Panc1 (cell line): Measurements from ENCODE around the gene F13B. TPM values are rescaled to one million over a fixed set of nuclear protein-coding genes. Genes with fewer than 3 reads are reported as not detected.

ENCODE experiments used
- ATAC-seq: fragments of 200-7000 bp; cut with Tn5 transposase; 2 replicates; pipeline ENCODE4 v1.9.1; 2020; ENCODE audit warnings: mild to moderate bottlenecking, moderate library complexity
- BruUV-seq: library from RNA; stranded (reverse); fragments of 400-500 nt; replicated peaks from 2 replicates; lab custom pipeline; 2021; lab: Mats Ljungman, UMichigan
- CTCF ChIA-PET: fragments of 300-600 bp; sonication (Branson Sonifier 250); formaldehyde crosslinking; loops from one replicate; lab custom pipeline; 2022; ENCODE audit warnings: antibody characterized with exemption; lab: Charles Lee
- POLR2A ChIA-PET: fragments of 300-600 bp; sonication (Branson Sonifier 250); formaldehyde crosslinking; loops from one replicate; lab custom pipeline; 2022; ENCODE audit warnings: antibody characterized with exemption; lab: Charles Lee
- DNase-seq: peaks from one replicate; pipeline ENCODE4 v3.0.0-alpha.2; 2010; ENCODE audit warnings: low read depth, low spot score
- H3K27ac ChIP-seq: 2 replicates; pipeline ENCODE4 v1.5.1; 2011; ENCODE audit warnings: mild to moderate bottlenecking, low read length, inconsistent platforms
- H3K27me3 ChIP-seq: fragments of 200-500 bp; sonication (Bioruptor generic); 2 replicates; pipeline ENCODE4 v1.6.0; 2014; ENCODE audit warnings: low read length, inconsistent platforms; ENCODE audit not compliant: control insufficient read depth, insufficient read depth
- H3K36me3 ChIP-seq: fragments of 200-500 bp; sonication (Bioruptor generic); 2 replicates; pipeline ENCODE4 v1.5.1; 2014; ENCODE audit warnings: inconsistent platforms, mild to moderate bottlenecking, low read length, moderate library complexity; ENCODE audit not compliant: control insufficient read depth, insufficient read depth
- H3K4me1 ChIP-seq: 2 replicates; pipeline ENCODE4 v1.5.1; 2011; ENCODE audit warnings: inconsistent platforms, mild to moderate bottlenecking, low read length, moderate library complexity; ENCODE audit not compliant: control insufficient read depth, insufficient read depth
- H3K4me3 ChIP-seq, 2 experiments: 2 replicates each; pipeline ENCODE4 v1.5.1; 2011 to 2012; ENCODE audit warnings: low read depth in 2 of 2, low read length in 2 of 2, mild to moderate bottlenecking in 2 of 2, inconsistent platforms in 1 of 2, moderate library complexity in 1 of 2
- H3K9me3 ChIP-seq: fragments of 200-500 bp; sonication (Bioruptor generic); 2 replicates; pipeline ENCODE4 v1.5.1; 2014; ENCODE audit warnings: low read depth, mild to moderate bottlenecking, inconsistent platforms, low read length, moderate library complexity; ENCODE audit not compliant: control insufficient read depth, insufficient read depth
- POLR2AphosphoS5 ChIP-seq: IDR thresholded peaks from 2 replicates; pipeline ENCODE4 v1.6.1; 2012; ENCODE audit warnings: mild to moderate bottlenecking, low read depth, low read length, moderate library complexity
- SIN3A ChIP-seq: IDR thresholded peaks from 2 replicates; pipeline ENCODE4 v1.6.1; 2012; ENCODE audit warnings: low read depth, mild to moderate bottlenecking, low read length, moderate library complexity, borderline replicate concordance; ENCODE audit not compliant: insufficient read depth
- TCF7L2 ChIP-seq: IDR thresholded peaks from 2 replicates; pipeline ENCODE4 v1.6.1; 2011; ENCODE audit warnings: mild to moderate bottlenecking, low read depth, low read length, inconsistent platforms
- in situ Hi-C: cut with HindIII; loops from 2 replicates; pipeline ENCODE4 v1.10.0; 2016; ENCODE audit warnings: low sequenced_read_pairs, low pct_unique_long_range_greater_than_20kb
- intact Hi-C: fragments of 100-400 bp; cut with micrococcal nuclease; formaldehyde crosslinking; loops from one replicate; pipeline ENCODE4 v1.10.0; 2022; ENCODE audit not compliant: unreplicated experiment
- total RNA-seq: library from RNA; stranded (reverse); gene quantifications from one replicate; pipeline ENCODE4 v1.2.1, GENCODE V29; 2021; ENCODE audit not compliant: unreplicated experiment
- TF ChIP-seq, protein P1 (sequence below), 2 experiments: IDR thresholded peaks; 2 replicates each; pipeline ENCODE4 v1.6.1; 2011 to 2012; ENCODE audit warnings: low read depth in 2 of 2, control low read depth in 1 of 2, low read length in 1 of 2, mild to moderate bottlenecking in 1 of 2, moderate library complexity in 1 of 2; ENCODE audit not compliant: insufficient read depth in 1 of 2
- TF ChIP-seq, protein P2 (sequence below): fragments of 450-650 bp; IDR thresholded peaks from 2 replicates; pipeline ENCODE4 v1.5.1; 2017; ENCODE audit warnings: mild to moderate bottlenecking

Gene F13B
- total RNA-seq, 1 experiment from 2014 or later = not detected

DNA sequence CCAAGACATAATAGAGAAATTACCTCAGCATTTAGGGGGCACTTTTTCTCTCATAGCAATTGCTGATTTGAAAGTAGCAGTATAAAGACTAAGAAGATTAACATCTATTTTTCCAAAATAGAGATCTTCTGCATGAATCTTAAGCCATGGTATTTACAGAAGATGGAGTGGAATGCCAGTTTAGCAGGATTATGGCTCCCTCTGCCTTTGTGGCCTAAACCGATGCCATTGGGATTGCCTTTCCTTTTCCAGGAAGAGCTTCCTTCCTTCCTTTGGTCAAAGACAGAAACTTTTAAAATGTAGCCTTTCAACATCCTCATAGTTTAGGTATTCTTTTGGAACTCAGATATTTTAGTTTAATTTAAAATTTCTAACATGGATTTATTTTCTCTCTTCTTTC is 50.3 kb downstream of the F13B start:
- ChIA-PET CTCF (no interaction called here), POLR2A (no interaction called here)
- no peaks in the 10 kb centered on the region for H3K4me1 ChIP-seq
- BruUV-seq = no TSS peak
- TF ChIP-seq SIN3A (no peak), POLR2AphosphoS5 (no peak)
- no peaks in the 10 kb centered on the region for H3K36me3 ChIP-seq
- no peak overlapping the region for H3K4me3 ChIP-seq
- ATAC-seq (no peak), DNase-seq (no peak)
- H3K27ac ChIP-seq = no peak overlapping the region
- no peaks in the 10 kb centered on the region for H3K9me3 ChIP-seq
- in situ Hi-C loops (no loop called here), intact Hi-C loops (no loop called here)
- no peaks in the 10 kb centered on the region for H3K27me3 ChIP-seq

DNA sequence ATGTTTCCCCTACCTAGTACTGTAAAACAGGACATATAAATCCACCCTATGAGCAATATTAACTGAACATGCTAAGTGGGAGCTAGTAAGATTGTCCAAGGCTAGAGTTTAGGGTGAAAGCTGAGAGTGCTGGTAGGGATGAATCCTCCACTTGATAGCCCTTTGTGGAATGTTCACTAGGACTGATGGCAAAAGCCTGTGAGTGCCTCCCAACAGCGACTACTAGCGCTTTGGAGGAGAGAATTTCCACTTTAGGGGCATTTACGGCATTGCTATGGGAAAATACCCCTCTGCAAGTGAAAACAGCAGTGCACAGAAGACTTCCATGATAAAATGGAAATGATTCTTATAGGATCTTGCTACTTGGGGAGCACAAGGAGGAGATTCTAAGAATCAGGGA is 53.8 kb downstream of the F13B start:
- BruUV-seq = no TSS peak
- no peak overlapping the region for H3K27ac ChIP-seq
- intact Hi-C loops = no loop called here
- in situ Hi-C loops = no loop called here
- no peaks in the 10 kb centered on the region for H3K36me3 ChIP-seq
- no peaks in the 10 kb centered on the region for H3K4me1 ChIP-seq
- no peaks in the 10 kb centered on the region for H3K27me3 ChIP-seq
- CTCF ChIA-PET = no interaction called here
- POLR2A ChIA-PET = no interaction called here
- H3K4me3 ChIP-seq = no peak overlapping the region
- DNase-seq (no peak), ATAC-seq (no peak)
- TF ChIP-seq, protein P1, sequence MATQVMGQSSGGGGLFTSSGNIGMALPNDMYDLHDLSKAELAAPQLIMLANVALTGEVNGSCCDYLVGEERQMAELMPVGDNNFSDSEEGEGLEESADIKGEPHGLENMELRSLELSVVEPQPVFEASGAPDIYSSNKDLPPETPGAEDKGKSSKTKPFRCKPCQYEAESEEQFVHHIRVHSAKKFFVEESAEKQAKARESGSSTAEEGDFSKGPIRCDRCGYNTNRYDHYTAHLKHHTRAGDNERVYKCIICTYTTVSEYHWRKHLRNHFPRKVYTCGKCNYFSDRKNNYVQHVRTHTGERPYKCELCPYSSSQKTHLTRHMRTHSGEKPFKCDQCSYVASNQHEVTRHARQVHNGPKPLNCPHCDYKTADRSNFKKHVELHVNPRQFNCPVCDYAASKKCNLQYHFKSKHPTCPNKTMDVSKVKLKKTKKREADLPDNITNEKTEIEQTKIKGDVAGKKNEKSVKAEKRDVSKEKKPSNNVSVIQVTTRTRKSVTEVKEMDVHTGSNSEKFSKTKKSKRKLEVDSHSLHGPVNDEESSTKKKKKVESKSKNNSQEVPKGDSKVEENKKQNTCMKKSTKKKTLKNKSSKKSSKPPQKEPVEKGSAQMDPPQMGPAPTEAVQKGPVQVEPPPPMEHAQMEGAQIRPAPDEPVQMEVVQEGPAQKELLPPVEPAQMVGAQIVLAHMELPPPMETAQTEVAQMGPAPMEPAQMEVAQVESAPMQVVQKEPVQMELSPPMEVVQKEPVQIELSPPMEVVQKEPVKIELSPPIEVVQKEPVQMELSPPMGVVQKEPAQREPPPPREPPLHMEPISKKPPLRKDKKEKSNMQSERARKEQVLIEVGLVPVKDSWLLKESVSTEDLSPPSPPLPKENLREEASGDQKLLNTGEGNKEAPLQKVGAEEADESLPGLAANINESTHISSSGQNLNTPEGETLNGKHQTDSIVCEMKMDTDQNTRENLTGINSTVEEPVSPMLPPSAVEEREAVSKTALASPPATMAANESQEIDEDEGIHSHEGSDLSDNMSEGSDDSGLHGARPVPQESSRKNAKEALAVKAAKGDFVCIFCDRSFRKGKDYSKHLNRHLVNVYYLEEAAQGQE (IDR thresholded peaks at IDR 0.05; ENCODE audit: insufficient read depth in 1 of 2, low read depth in 2 of 2, low read length in 1 of 2) = no peak
- TF ChIP-seq TCF7L2 = no peak
- TF ChIP-seq, protein P2, sequence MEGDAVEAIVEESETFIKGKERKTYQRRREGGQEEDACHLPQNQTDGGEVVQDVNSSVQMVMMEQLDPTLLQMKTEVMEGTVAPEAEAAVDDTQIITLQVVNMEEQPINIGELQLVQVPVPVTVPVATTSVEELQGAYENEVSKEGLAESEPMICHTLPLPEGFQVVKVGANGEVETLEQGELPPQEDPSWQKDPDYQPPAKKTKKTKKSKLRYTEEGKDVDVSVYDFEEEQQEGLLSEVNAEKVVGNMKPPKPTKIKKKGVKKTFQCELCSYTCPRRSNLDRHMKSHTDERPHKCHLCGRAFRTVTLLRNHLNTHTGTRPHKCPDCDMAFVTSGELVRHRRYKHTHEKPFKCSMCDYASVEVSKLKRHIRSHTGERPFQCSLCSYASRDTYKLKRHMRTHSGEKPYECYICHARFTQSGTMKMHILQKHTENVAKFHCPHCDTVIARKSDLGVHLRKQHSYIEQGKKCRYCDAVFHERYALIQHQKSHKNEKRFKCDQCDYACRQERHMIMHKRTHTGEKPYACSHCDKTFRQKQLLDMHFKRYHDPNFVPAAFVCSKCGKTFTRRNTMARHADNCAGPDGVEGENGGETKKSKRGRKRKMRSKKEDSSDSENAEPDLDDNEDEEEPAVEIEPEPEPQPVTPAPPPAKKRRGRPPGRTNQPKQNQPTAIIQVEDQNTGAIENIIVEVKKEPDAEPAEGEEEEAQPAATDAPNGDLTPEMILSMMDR = no peak
- TF ChIP-seq SIN3A = no peak
- TF ChIP-seq POLR2AphosphoS5 = no peak
- no peaks in the 10 kb centered on the region for H3K9me3 ChIP-seq

DNA sequence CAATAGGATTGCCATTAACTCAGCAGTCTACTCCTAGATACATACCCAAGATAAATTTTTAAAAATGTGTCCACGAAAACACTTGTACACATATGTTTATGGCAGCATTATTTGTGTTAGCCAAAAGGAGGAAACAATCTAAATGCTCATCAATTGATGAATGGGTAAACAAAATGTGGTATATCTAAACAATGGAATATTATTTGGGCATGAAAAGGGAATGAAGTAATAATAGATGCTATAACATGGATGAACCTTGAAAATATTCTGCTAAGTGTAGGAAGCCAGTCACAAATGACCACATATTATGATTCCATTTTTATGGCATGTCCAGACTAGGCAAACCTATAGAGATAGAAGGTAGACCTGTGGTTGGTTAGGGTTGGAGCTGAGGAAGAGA is 55.4 kb downstream of the F13B start:
- Histone ChIP-seq H3K27me3 (no peaks in the 10 kb centered on the region), H3K27ac (no peak overlapping the region), H3K36me3 (no peaks in the 10 kb centered on the region), H3K9me3 (no peaks in the 10 kb centered on the region), H3K4me1 (no peaks in the 10 kb centered on the region), H3K4me3 (no peak overlapping the region)
- no TSS peak for BruUV-seq
- intact Hi-C loops (no loop called here), in situ Hi-C loops (no loop called here)
- DNase-seq (no peak), ATAC-seq (no peak)
- POLR2A ChIA-PET = no interaction called here
- TF ChIP-seq TCF7L2 = no peak
- no peak for TF ChIP-seq POLR2AphosphoS5
- TF ChIP-seq, protein P1 (IDR thresholded peaks at IDR 0.05; ENCODE audit: insufficient read depth in 1 of 2, low read depth in 2 of 2, low read length in 1 of 2) = no peak
- TF ChIP-seq SIN3A = no peak
- TF ChIP-seq, protein P2 = no peak
- CTCF ChIA-PET = no interaction called here
